Mesendoderm (in vitro differentiated cells): ENCODE measurements around the gene GRID2. TPM values are rescaled to one million over a fixed set of nuclear protein-coding genes. Genes with fewer than 3 reads are reported as not detected.
A peak's percentile ranks its signal among the peaks of the same experiment; 100 is the strongest.

Experiments used
- DNase-seq: peaks from one replicate; pipeline ENCODE4 v3.0.0; 2013
- H2AK5ac ChIP-seq: 2 replicates; pipeline ENCODE4 v1.6.1; 2013; ENCODE audit warnings: low read length, inconsistent platforms
- H2BK120ac ChIP-seq: 2 replicates; pipeline ENCODE4 v1.6.1; 2013; ENCODE audit warnings: low read depth, mild to moderate bottlenecking, low read length, moderate library complexity, mixed read lengths
- H2BK15ac ChIP-seq: replicated peaks from 2 replicates; pipeline ENCODE4 v1.6.1; 2013; ENCODE audit warnings: low read depth, mild to moderate bottlenecking, moderate library complexity
- H2BK5ac ChIP-seq: 2 replicates; pipeline ENCODE4 v1.6.1; 2013; ENCODE audit warnings: low read length, inconsistent platforms
- H3K18ac ChIP-seq: 2 replicates; pipeline ENCODE4 v1.6.1; 2013; ENCODE audit warnings: mild to moderate bottlenecking, low read length, mixed read lengths
- H3K23ac ChIP-seq: one replicate; pipeline ENCODE4 v1.6.1; 2013; ENCODE audit warnings: low read length
- H3K27ac ChIP-seq: 2 replicates; pipeline ENCODE4 v1.5.1; 2013; ENCODE audit warnings: low read depth, mild to moderate bottlenecking, inconsistent platforms, low read length, moderate library complexity
- H3K27me3 ChIP-seq: 2 replicates; pipeline ENCODE4 v1.6.1; 2013; ENCODE audit warnings: low read length, control low read depth, mild to moderate bottlenecking, inconsistent platforms; ENCODE audit not compliant: insufficient read depth, poor library complexity
- H3K36me3 ChIP-seq: 2 replicates; pipeline ENCODE4 v1.6.1; 2013; ENCODE audit warnings: low read length, inconsistent platforms; ENCODE audit not compliant: control insufficient read depth, insufficient read depth
- H3K4ac ChIP-seq: one replicate; pipeline ENCODE4 v1.6.1; 2013; ENCODE audit warnings: low read depth, mild to moderate bottlenecking, low read length, moderate library complexity
- H3K4me1 ChIP-seq: 2 replicates; pipeline ENCODE4 v1.6.1; 2013; ENCODE audit warnings: low read depth, low read length, inconsistent platforms; ENCODE audit not compliant: control insufficient read depth
- H3K4me2 ChIP-seq: 2 replicates; pipeline ENCODE4 v1.6.1; 2013; ENCODE audit warnings: low read length
- H3K4me3 ChIP-seq: 2 replicates; pipeline ENCODE4 v1.5.1; 2013; ENCODE audit warnings: mild to moderate bottlenecking, low read length
- H3K56ac ChIP-seq: one replicate; pipeline ENCODE4 v1.6.1; 2013; ENCODE audit warnings: low read length
- H3K79me1 ChIP-seq: 2 replicates; pipeline ENCODE4 v1.6.1; 2013; ENCODE audit warnings: low read length, inconsistent platforms
- H3K79me2 ChIP-seq: 2 replicates; pipeline ENCODE4 v1.6.1; 2013; ENCODE audit warnings: mild to moderate bottlenecking, low read length; ENCODE audit not compliant: control insufficient read depth, insufficient read depth
- H3K9ac ChIP-seq: 2 replicates; pipeline ENCODE4 v1.6.1; 2013; ENCODE audit warnings: low read length, inconsistent platforms
- H4K5ac ChIP-seq: one replicate; pipeline ENCODE4 v1.6.1; 2013; ENCODE audit warnings: low read length
- H4K8ac ChIP-seq: one replicate; pipeline ENCODE4 v1.6.1; 2013; ENCODE audit warnings: low read depth, mild to moderate bottlenecking, control low read depth, low read length, moderate library complexity
- WGBS: extraction: QIAGEN DNeasy Blood & Tissue Kit; methylation state at CpG from one replicate; pipeline ENCODE4 v1.1.7; 2013; ENCODE audit warnings: low lambda C conversion rate, missing lambda C conversion rate; ENCODE audit not compliant: insufficient coverage; ENCODE audit errors: extremely low coverage; 5-methylcytosine and 5-hydroxymethylcytosine counted together
- polyA plus RNA-seq, 2 experiments: library from polyadenylated mRNA; stranded (reverse); fragments of 200-250 nt; gene quantifications; one replicate each; pipeline ENCODE4 v1.2.3, GENCODE V29; 2013

Gene GRID2
- polyA plus RNA-seq (2013, experiment 1 of 2): 29.2 TPM
- 29.6 TPM for polyA plus RNA-seq (2013, experiment 2 of 2)

DNA sequence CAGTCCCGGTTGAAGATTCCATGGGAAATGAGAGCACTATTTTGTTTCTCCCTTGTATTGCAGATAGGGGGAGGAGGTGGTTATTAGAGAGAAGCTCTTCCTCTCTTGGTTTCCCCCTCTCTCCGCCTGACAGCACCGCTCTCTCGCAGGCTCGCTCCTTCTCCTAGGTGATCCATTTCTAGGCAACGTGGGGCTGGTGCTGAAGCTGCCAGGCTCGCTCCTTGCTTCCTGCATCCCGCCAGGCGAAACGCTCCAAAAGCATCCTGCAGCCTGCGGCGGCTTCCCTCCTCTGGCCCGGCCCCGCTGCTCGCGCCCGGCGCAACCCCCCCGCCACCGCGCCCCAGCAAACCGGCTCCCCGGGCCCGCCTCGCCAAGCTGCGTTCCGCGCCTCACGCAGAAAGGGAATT is at the start of gene GRID2:
Gene GRID2, plus strand, starts transcription at position 346 of the 407 bp plus-strand sequence.
- no peaks in the 10 kb centered on the region for H3K79me2 ChIP-seq
- H3K4me2 ChIP-seq: peak within 1 kb of the TSS; percentile 89
- peak within 1 kb of the TSS; percentile 41 for H3K4me3 ChIP-seq
- no peaks in the 10 kb centered on the region for H3K36me3 ChIP-seq
- H2AK5ac ChIP-seq: no peak within 1 kb of the TSS
- peak; percentile 92 for DNase-seq
- no peak within 1 kb of the TSS for H3K23ac ChIP-seq
- H3K79me1 ChIP-seq: no peaks in the 10 kb centered on the region
- no peak within 1 kb of the TSS for H2BK15ac ChIP-seq
- peak within 1 kb of the TSS; percentile 70 for H3K18ac ChIP-seq
- peak within 1 kb of the TSS; percentile 46 for H3K9ac ChIP-seq
- peak within 1 kb of the TSS; percentile 49 for H3K56ac ChIP-seq
- H4K8ac ChIP-seq: no peak within 1 kb of the TSS
- H3K4me1 ChIP-seq: no peaks in the 10 kb centered on the region
- peak within 1 kb of the TSS; percentile 37 for H2BK120ac ChIP-seq
- H3K27ac ChIP-seq: no peak within 1 kb of the TSS
- no peak within 1 kb of the TSS for H4K5ac ChIP-seq
- peaks cover 2% of the 10 kb centered on the region for H3K27me3 ChIP-seq
- no peak within 1 kb of the TSS for H2BK5ac ChIP-seq
- no CpG with 5 or more reads among the region's 29 CpGs for WGBS
- H3K4ac ChIP-seq: no peak within 1 kb of the TSS

GRCh38 chr4:92253986-92254671 is 49.6 kb upstream of the GRID2 start:
- no peaks in the 10 kb centered on the region for H3K79me2 ChIP-seq
- H3K56ac ChIP-seq: no peak overlapping the region
- H2BK5ac ChIP-seq: no peak overlapping the region
- no peaks in the 10 kb centered on the region for H3K27me3 ChIP-seq
- no CpG with 5 or more reads among the region's 4 CpGs for WGBS
- H3K23ac ChIP-seq: no peak overlapping the region
- H3K4me2 ChIP-seq: no peak overlapping the region
- no peaks in the 10 kb centered on the region for H3K4me1 ChIP-seq
- no peak overlapping the region for H2BK15ac ChIP-seq
- no peak overlapping the region for H2BK120ac ChIP-seq
- H3K4me3 ChIP-seq: no peak overlapping the region
- H3K4ac ChIP-seq: no peak overlapping the region
- no peaks in the 10 kb centered on the region for H3K79me1 ChIP-seq
- no peak overlapping the region for H3K18ac ChIP-seq
- H4K5ac ChIP-seq: no peak overlapping the region
- no peak overlapping the region for H3K9ac ChIP-seq
- peaks cover 7% of the 10 kb centered on the region for H3K36me3 ChIP-seq
- H3K27ac ChIP-seq: no peak overlapping the region
- no peak overlapping the region for H2AK5ac ChIP-seq
- peak; percentile 47 for DNase-seq
- no peak overlapping the region for H4K8ac ChIP-seq

GRCh38 chr4:92254767-92255442 is 48.9 kb upstream of the GRID2 start:
- Histone ChIP-seq H3K4me2 (no peak overlapping the region), H3K56ac (no peak overlapping the region), H3K4me1 (no peaks in the 10 kb centered on the region), H3K4ac (no peak overlapping the region), H3K23ac (no peak overlapping the region), H2AK5ac (no peak overlapping the region), H3K27ac (no peak overlapping the region), H2BK120ac (no peak overlapping the region), H3K79me2 (no peaks in the 10 kb centered on the region), H4K5ac (no peak overlapping the region), H3K79me1 (no peaks in the 10 kb centered on the region), H2BK5ac (no peak overlapping the region), H3K9ac (no peak overlapping the region), H3K27me3 (no peaks in the 10 kb centered on the region), H3K36me3 (peaks cover 7% of the 10 kb centered on the region), H2BK15ac (no peak overlapping the region), H4K8ac (no peak overlapping the region), H3K4me3 (no peak overlapping the region), H3K18ac (no peak overlapping the region)
- DNase-seq: peak; percentile 73
- WGBS: no CpG with 5 or more reads among the region's 8 CpGs

DNA sequence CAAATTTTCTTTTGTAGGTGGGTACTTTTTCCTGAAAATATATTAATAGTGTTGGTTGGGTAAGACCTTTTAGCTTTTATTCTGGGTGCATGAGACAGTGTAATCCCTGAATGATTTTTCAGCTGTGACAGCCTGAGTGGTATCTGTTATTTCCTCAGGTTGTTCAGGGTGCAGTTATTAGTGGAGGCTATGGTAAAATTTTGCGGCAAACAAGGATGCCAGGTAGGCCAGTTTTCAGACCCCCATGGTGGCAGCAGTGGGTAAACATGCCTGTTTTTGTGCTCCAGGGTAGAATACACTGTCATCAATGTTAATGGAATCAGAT is 47.9 kb upstream of the GRID2 start:
- WGBS: no CpG with 5 or more reads among the region's 1 CpG
- peaks cover 7% of the 10 kb centered on the region for H3K36me3 ChIP-seq
- H3K4me2 ChIP-seq: no peak overlapping the region
- no peaks in the 10 kb centered on the region for H3K79me2 ChIP-seq
- H4K8ac ChIP-seq: no peak overlapping the region
- no peaks in the 10 kb centered on the region for H3K27me3 ChIP-seq
- no peaks in the 10 kb centered on the region for H3K79me1 ChIP-seq
- no peak overlapping the region for H2BK15ac ChIP-seq
- H3K9ac ChIP-seq: no peak overlapping the region
- no peak overlapping the region for H3K27ac ChIP-seq
- no peak overlapping the region for H3K4me3 ChIP-seq
- no peak overlapping the region for H3K4ac ChIP-seq
- H3K18ac ChIP-seq: no peak overlapping the region
- H4K5ac ChIP-seq: no peak overlapping the region
- no peak overlapping the region for H2AK5ac ChIP-seq
- DNase-seq: no peak
- no peak overlapping the region for H2BK5ac ChIP-seq
- no peaks in the 10 kb centered on the region for H3K4me1 ChIP-seq
- H3K56ac ChIP-seq: no peak overlapping the region
- no peak overlapping the region for H3K23ac ChIP-seq
- no peak overlapping the region for H2BK120ac ChIP-seq

DNA sequence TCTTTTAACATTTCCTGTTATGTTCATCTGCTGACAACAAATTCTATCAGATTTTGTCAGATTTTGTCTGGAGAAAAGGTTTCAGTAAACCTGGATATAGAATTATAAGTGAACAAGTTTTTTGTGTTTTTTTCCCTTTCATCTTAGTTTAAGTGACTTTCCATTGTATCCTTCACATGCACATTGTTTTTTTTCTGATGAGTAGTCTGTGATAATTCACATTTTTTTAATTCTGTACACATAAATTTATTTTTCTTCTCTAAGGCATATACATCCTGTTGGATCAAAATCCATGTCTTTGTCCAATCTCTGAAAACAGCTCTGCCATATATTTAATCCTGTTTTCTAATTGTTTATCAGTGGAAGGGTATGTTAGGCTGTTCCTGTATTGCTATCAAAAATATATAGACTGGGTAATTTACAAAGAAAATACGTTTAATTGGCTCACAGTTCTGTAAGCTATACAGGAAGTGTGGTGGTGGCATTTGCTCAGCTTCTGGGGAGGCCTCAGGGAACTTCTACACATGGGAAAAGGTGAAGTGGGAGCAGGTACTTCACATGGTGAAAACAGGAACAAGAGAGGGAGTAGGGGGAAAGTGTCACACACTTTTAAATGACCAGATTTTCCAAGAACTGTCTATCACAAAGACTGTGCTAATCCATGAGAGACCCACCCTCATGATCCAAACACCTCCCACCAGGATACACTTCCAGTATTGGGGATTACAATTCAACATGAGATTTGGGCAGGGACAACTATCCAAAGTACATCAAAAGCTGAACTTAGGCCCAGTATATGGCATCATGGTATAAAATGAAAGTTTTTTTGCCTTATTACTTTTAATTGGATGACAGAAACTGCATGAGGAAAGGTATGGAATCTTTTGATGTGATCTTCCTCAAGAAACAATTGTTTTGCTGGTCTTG is 45.6 kb upstream of the GRID2 start:
- Histone ChIP-seq H3K79me1 (no peaks in the 10 kb centered on the region), H3K27me3 (no peaks in the 10 kb centered on the region)

More for the DNA sequence above, 45.6 kb upstream of the GRID2 start:
- Histone ChIP-seq H2BK15ac (no peak overlapping the region), H3K79me2 (no peaks in the 10 kb centered on the region), H3K56ac (no peak overlapping the region), H3K27ac (no peak overlapping the region), H3K36me3 (peaks cover 7% of the 10 kb centered on the region), H3K23ac (no peak overlapping the region), H4K5ac (no peak overlapping the region), H3K4me1 (no peaks in the 10 kb centered on the region), H4K8ac (no peak overlapping the region), H3K4me2 (no peak overlapping the region), H3K9ac (no peak overlapping the region), H2BK5ac (no peak overlapping the region), H3K18ac (no peak overlapping the region), H3K4ac (no peak overlapping the region), H3K4me3 (no peak overlapping the region), H2AK5ac (no peak overlapping the region), H2BK120ac (no peak overlapping the region)
- no CpG with 5 or more reads among the region's 1 CpG for WGBS
- no peak for DNase-seq
